HCT116 (cell line): ENCODE results near the gene DDHD1. TPM values are rescaled to one million over a fixed set of nuclear protein-coding genes. Genes with fewer than 3 reads are reported as not detected.

ENCODE experiments used
- ATAC-seq: fragments of 200-7000 bp; cut with Tn5 transposase; 2 replicates; pipeline ENCODE4 v1.9.1; 2020; ENCODE audit warnings: mild to moderate bottlenecking, moderate library complexity
- BruUV-seq: library from RNA; stranded (reverse); fragments of 400-500 nt; replicated peaks from 2 replicates; lab custom pipeline; 2021; lab: Mats Ljungman, UMichigan
- CTCF ChIA-PET: fragments of 300-600 bp; sonication (Branson Sonifier 250); formaldehyde crosslinking; loops from one replicate; lab custom pipeline; 2021; ENCODE audit warnings: antibody characterized with exemption; lab: Charles Lee
- POLR2A ChIA-PET: fragments of 300-600, 350-600 bp; sonication (Branson Sonifier 250); formaldehyde crosslinking; loops from one replicate; lab custom pipeline; 2021; ENCODE audit warnings: antibody characterized with exemption; lab: Charles Lee
- RAD21 ChIA-PET, 2 experiments: fragments of 300-600 bp; sonication (Branson Sonifier 250); formaldehyde crosslinking; loops; one replicate each; lab custom pipeline; 2023; ENCODE audit warnings: low total read pairs in 2 of 2; ENCODE audit not compliant: uncharacterized antibody in 2 of 2, unreplicated experiment in 2 of 2, low non-redundant PET in 1 of 2; lab: Charles Lee
- DNase-seq: peaks from one replicate; pipeline ENCODE4 v3.0.0-alpha.2; 2010; ENCODE audit warnings: low read depth, low spot score
- H2AFZ ChIP-seq: fragments of 200-600 bp; shearing (Covaris generic), sonication (generic); 2 replicates; pipeline ENCODE4 v1.6.1; 2017; ENCODE audit warnings: low read depth, mixed run types, mixed read lengths, antibody characterized with exemption, low read length; ENCODE audit not compliant: poor library complexity, severe bottlenecking
- H3K27ac ChIP-seq: 2 replicates; pipeline ENCODE4 v1.5.1; 2012; ENCODE audit warnings: low read depth, low read length
- H3K27me3 ChIP-seq: fragments of 200-600 bp; sonication (generic); 2 replicates; pipeline ENCODE4 v1.6.1; 2016; ENCODE audit warnings: mixed run types, low read length, mixed read lengths; ENCODE audit not compliant: insufficient read depth
- H3K36me3 ChIP-seq, 2 experiments: fragments of 200-500 bp in 1 of 2; fragments of 200-600 bp in 1 of 2; sonication (Bioruptor generic) in 1 of 2; sonication (generic) in 1 of 2; 2 replicates each; pipeline versions ENCODE4 v1.5.1 to v1.6.1; 2014 to 2016; ENCODE audit warnings: low read length in 2 of 2, inconsistent platforms in 1 of 2, mixed read lengths in 1 of 2, mixed run types in 1 of 2; ENCODE audit not compliant: insufficient read depth in 2 of 2, control insufficient read depth in 1 of 2
- H3K4me1 ChIP-seq, 2 experiments: fragments of 200-600 bp in 1 of 2; sonication (generic) in 1 of 2; 2 replicates each; pipeline versions ENCODE4 v1.5.1 to v1.6.1; 2012 to 2017; ENCODE audit warnings: low read length in 2 of 2, inconsistent platforms in 1 of 2, mild to moderate bottlenecking in 1 of 2, mixed read lengths in 1 of 2, mixed run types in 1 of 2, moderate library complexity in 1 of 2; ENCODE audit not compliant: insufficient read depth in 2 of 2, control insufficient read depth in 1 of 2
- H3K4me2 ChIP-seq: fragments of 200-600 bp; sonication (generic); 2 replicates; pipeline ENCODE4 v1.6.1; 2017; ENCODE audit warnings: mixed run types, low read length, mixed read lengths
- H3K4me3 ChIP-seq, 2 experiments: fragments of 200-600 bp in 1 of 2; sonication (generic) in 1 of 2; replicated peaks in 1 of 2; 2 replicates each; pipeline ENCODE4 v1.5.1; 2011 to 2016; ENCODE audit warnings: low read length in 2 of 2, control low read depth in 1 of 2, low read depth in 1 of 2, mild to moderate bottlenecking in 1 of 2, mixed read lengths in 1 of 2, mixed run types in 1 of 2
- H3K79me2 ChIP-seq: fragments of 200-600 bp; sonication (generic); 2 replicates; pipeline ENCODE4 v1.6.1; 2017; ENCODE audit warnings: mild to moderate bottlenecking, mixed run types, low read length, moderate library complexity, mixed read lengths; ENCODE audit not compliant: insufficient read depth
- H3K9ac ChIP-seq: fragments of 200-600 bp; sonication (generic); 2 replicates; pipeline ENCODE4 v1.6.1; 2016; ENCODE audit warnings: low read length, mixed read lengths
- H3K9me2 ChIP-seq: fragments of 200-600 bp; sonication (generic), shearing (Covaris generic); 2 replicates; pipeline ENCODE4 v1.6.1; 2017; ENCODE audit warnings: mixed run types, mild to moderate bottlenecking, moderate library complexity; ENCODE audit not compliant: insufficient read depth
- H3K9me3 ChIP-seq, 2 experiments: fragments of 200-500 bp in 1 of 2; fragments of 200-600 bp in 1 of 2; sonication (Bioruptor generic) in 1 of 2; sonication (generic) in 1 of 2; 2 replicates each; pipeline ENCODE4 v1.6.1; 2014 to 2017; ENCODE audit warnings: low read length in 2 of 2, mixed read lengths in 2 of 2, inconsistent platforms in 1 of 2, low read depth in 1 of 2, mild to moderate bottlenecking in 1 of 2, mixed run types in 1 of 2, moderate library complexity in 1 of 2; ENCODE audit not compliant: control insufficient read depth in 1 of 2, insufficient read depth in 1 of 2
- H4K20me1 ChIP-seq: fragments of 200-600 bp; sonication (generic), shearing (Covaris generic); 2 replicates; pipeline ENCODE4 v1.6.1; 2017; ENCODE audit warnings: mixed run types, mild to moderate bottlenecking, moderate library complexity; ENCODE audit not compliant: insufficient read depth
- CBX3 ChIP-seq: IDR thresholded peaks from 2 replicates; pipeline ENCODE4 v1.6.1; 2012; ENCODE audit warnings: low read depth
- CEBPB ChIP-seq: IDR thresholded peaks from 2 replicates; pipeline ENCODE4 v1.6.1; 2012; ENCODE audit warnings: low read depth
- EGR1 ChIP-seq: IDR thresholded peaks from 2 replicates; pipeline ENCODE4 v1.6.1; 2012; ENCODE audit warnings: low read depth
- FOSL1 ChIP-seq: IDR thresholded peaks from 2 replicates; pipeline ENCODE4 v1.6.1; 2012; ENCODE audit warnings: low read depth
- POLR2AphosphoS5 ChIP-seq: IDR thresholded peaks from 2 replicates; pipeline ENCODE4 v1.6.1; 2011; ENCODE audit warnings: mild to moderate bottlenecking, low read depth, low read length, moderate library complexity
- SRF ChIP-seq: IDR thresholded peaks from 2 replicates; pipeline ENCODE4 v1.6.1; 2012; ENCODE audit warnings: low read depth
- YY1 ChIP-seq: IDR thresholded peaks from 2 replicates; pipeline ENCODE4 v1.6.1; 2011; ENCODE audit warnings: low read length, low read depth, moderate library complexity, mild to moderate bottlenecking; ENCODE audit not compliant: insufficient replicate concordance; ENCODE audit errors: extremely low read depth
- intact Hi-C: fragments of 100-400 bp; cut with micrococcal nuclease; formaldehyde crosslinking; loops from 2 replicates; pipeline ENCODE4 v1.10.0; 2022
- total RNA-seq: library from RNA; stranded (reverse); gene quantifications from one replicate; pipeline ENCODE4 v1.2.1, GENCODE V29; 2021; ENCODE audit not compliant: unreplicated experiment
- TF ChIP-seq, protein P1 (sequence below): IDR thresholded peaks from 2 replicates; pipeline ENCODE4 v1.6.1; 2012

DDHD1 gene
- total RNA-seq, 1 experiment from 2014 or later = 26.9 TPM

DNA sequence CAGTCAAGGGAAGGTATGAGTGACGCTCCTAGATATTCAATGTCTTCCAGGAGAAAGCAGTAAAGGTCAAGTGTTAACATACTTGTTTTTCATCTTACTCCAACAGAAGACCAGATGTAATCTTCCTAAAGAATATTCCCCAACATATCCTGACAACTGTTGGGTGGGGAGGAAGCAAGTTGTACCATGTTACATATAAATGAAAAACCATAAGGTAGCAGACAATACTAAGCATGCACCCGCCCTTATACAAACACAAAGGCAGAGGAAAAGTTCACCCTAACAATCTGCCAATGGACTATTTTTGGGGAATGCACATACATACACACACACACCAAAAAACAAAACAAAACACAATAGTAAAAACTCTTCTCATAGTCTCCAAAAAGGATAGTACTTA lies 112.1 kb downstream of the DDHD1 start:
- H2AFZ ChIP-seq = no peak overlapping the region
- no peak for TF ChIP-seq POLR2AphosphoS5
- TF ChIP-seq YY1 = no peak
- no peak for TF ChIP-seq FOSL1
- TF ChIP-seq, protein P1, sequence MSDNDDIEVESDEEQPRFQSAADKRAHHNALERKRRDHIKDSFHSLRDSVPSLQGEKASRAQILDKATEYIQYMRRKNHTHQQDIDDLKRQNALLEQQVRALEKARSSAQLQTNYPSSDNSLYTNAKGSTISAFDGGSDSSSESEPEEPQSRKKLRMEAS = no peak
- TF ChIP-seq CEBPB = no peak
- no peak for TF ChIP-seq EGR1
- H4K20me1 ChIP-seq = no peaks in the 10 kb centered on the region
- POLR2A ChIA-PET = no interaction called here
- H3K4me2 ChIP-seq = no peak overlapping the region
- no peaks in the 10 kb centered on the region for H3K79me2 ChIP-seq
- peaks cover 22 to 37% of the 10 kb centered on the region in 2 experiments; a peak in 3 of 4 replicates for H3K36me3 ChIP-seq
- RAD21 ChIA-PET = no interaction called here
- no peak overlapping the region for H3K27ac ChIP-seq
- no peak for DNase-seq
- H3K9me3 ChIP-seq = no peaks in the 10 kb centered on the region
- no peak overlapping the region for H3K4me3 ChIP-seq
- no TSS peak for BruUV-seq
- H3K4me1 ChIP-seq = no peaks in the 10 kb centered on the region
- no peaks in the 10 kb centered on the region for H3K27me3 ChIP-seq
- H3K9ac ChIP-seq = no peak overlapping the region
- intact Hi-C loops = loop anchor here (10.0 kb wide), 1 partner anchor 746 kb away; no protein-coding TSS in a partner anchor
- CTCF ChIA-PET = no interaction called here
- ATAC-seq = no peak
- no peaks in the 10 kb centered on the region for H3K9me2 ChIP-seq

DNA sequence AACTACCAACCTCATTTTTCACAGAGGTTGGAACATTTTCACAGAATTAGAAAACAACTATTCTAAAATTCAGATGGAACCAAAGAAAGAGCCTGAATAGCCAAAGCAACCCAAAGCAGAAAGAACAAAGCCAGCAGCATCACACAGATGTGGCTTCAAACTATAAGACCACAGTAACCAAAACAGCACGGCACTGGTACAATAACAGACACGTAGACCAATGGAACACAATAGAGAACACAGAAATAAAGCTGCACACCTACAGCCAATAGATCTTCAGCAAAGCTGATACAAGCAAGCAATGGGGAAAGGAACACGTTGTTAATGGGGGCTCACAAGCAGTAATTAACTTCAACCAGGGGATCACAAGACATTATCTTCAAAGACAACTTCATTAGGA lies 114.5 kb downstream of the DDHD1 start:
- Histone ChIP-seq H3K9ac (no peak overlapping the region), H3K4me1 (no peaks in the 10 kb centered on the region), H3K27ac (no peak overlapping the region), H3K36me3 (peaks cover 23 to 37% of the 10 kb centered on the region in 2 experiments), H3K4me2 (no peak overlapping the region), H2AFZ (no peak overlapping the region), H3K9me2 (no peaks in the 10 kb centered on the region), H4K20me1 (no peaks in the 10 kb centered on the region; the same call in 1 of the 2 replicates), H3K27me3 (no peaks in the 10 kb centered on the region), H3K4me3 (no peak overlapping the region), H3K79me2 (no peaks in the 10 kb centered on the region), H3K9me3 (no peaks in the 10 kb centered on the region)
- ChIA-PET CTCF (no interaction called here), RAD21 (no interaction called here), POLR2A (no interaction called here)
- TF ChIP-seq SRF (no peak), EGR1 (no peak), CEBPB (no peak), POLR2AphosphoS5 (no peak), CBX3 (no peak)
- intact Hi-C loops = no loop called here
- no peak for ATAC-seq
- no peak for DNase-seq
- no TSS peak for BruUV-seq
